GM21528 (cell line): ENCODE data around the gene RUNX1.

Experiments
- ATAC-seq: cut with Tn5 transposase; IDR thresholded peaks from one replicate; pipeline ENCODE4 v1.9.1; 2021; ENCODE audit warnings: mild to moderate bottlenecking, moderate library complexity; ENCODE audit not compliant: unreplicated experiment, low FRiP score

The RUNX1 gene

GRCh38 chr21:34779860-34780259 lies 269.2 kb downstream of the RUNX1 start:
- no peak for ATAC-seq

- no peak for ATAC-seq
Observed at GRCh38 chr21:34775793-34776192, 273.3 kb downstream of the RUNX1 start.

GRCh38 chr21:34774750-34775149 lies 274.4 kb downstream of the RUNX1 start:
- no peak for ATAC-seq

GRCh38 chr21:34771512-34772028 lies 277.5 kb downstream of the RUNX1 start:
- no peak for ATAC-seq

GRCh38 chr21:34770576-34770975 lies 278.5 kb downstream of the RUNX1 start:
- no peak for ATAC-seq

- no peak for ATAC-seq
Observed at GRCh38 chr21:34768326-34768725, 280.8 kb downstream of the RUNX1 start.

GRCh38 chr21:34766862-34767261 lies 282.2 kb downstream of the RUNX1 start:
- no peak for ATAC-seq

- no peak for ATAC-seq
Observed at GRCh38 chr21:34765619-34766018, 283.5 kb downstream of the RUNX1 start.

- ATAC-seq, result no peak
Observed at GRCh38 chr21:34764715-34765284, 284.3 kb downstream of the RUNX1 start.

GRCh38 chr21:34762786-34763185 lies 286.3 kb downstream of the RUNX1 start:
- ATAC-seq, result no peak

GRCh38 chr21:34761758-34762330 lies 287.3 kb downstream of the RUNX1 start:
- ATAC-seq, result no peak

- ATAC-seq, result no peak
Observed at GRCh38 chr21:34754690-34755647, 294.1 kb downstream of the RUNX1 start.

- ATAC-seq, result no peak
Observed at GRCh38 chr21:34748862-34749261, 300.2 kb downstream of the RUNX1 start.

- peak; percentile 72 for ATAC-seq
Observed at GRCh38 chr21:34745557-34746255, 303.4 kb downstream of the RUNX1 start.

GRCh38 chr21:34744801-34745200 lies 304.3 kb downstream of the RUNX1 start:
- no peak for ATAC-seq

- no peak for ATAC-seq
Observed at GRCh38 chr21:34743831-34744230, 305.3 kb downstream of the RUNX1 start.

- no peak for ATAC-seq
Observed at GRCh38 chr21:34743285-34743684, 305.8 kb downstream of the RUNX1 start.

GRCh38 chr21:34740198-34740597 lies 308.9 kb downstream of the RUNX1 start:
- ATAC-seq, result no peak
